HG03354 (cell line): ENCODE results near the gene FSIP1.

Experiments used
- ATAC-seq: cut with Tn5 transposase; IDR thresholded peaks from one replicate; pipeline ENCODE4 v1.9.1; 2021; ENCODE audit warnings: mild to moderate bottlenecking; ENCODE audit not compliant: unreplicated experiment, poor library complexity, severe bottlenecking

FSIP1 gene

GRCh38 chr15:39770748-39771689 lies 11.6 kb downstream of the FSIP1 start:
- no peak for ATAC-seq

DNA sequence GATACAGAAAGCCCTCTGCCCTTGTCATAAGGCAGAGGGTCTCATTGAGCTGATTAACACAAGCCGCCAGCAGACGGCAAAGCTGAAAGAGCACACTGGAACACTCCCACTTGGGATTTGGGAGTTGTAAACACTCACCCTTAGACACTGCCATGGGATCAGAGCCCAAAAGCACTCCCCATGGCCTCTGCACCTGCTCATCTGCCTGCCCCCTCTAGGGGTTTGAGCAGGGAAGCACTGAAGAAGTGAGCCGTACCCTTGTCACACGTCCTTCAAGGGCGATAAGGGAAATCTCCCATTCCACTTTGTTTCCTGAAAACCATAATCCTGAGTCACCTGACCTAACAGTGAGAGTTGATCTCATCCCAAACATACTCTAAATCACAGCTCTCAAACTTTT lies 14.7 kb downstream of the FSIP1 start:
- ATAC-seq, result no peak

GRCh38 chr15:39761006-39761405 lies 21.6 kb downstream of the FSIP1 start:
- ATAC-seq, result no peak

DNA sequence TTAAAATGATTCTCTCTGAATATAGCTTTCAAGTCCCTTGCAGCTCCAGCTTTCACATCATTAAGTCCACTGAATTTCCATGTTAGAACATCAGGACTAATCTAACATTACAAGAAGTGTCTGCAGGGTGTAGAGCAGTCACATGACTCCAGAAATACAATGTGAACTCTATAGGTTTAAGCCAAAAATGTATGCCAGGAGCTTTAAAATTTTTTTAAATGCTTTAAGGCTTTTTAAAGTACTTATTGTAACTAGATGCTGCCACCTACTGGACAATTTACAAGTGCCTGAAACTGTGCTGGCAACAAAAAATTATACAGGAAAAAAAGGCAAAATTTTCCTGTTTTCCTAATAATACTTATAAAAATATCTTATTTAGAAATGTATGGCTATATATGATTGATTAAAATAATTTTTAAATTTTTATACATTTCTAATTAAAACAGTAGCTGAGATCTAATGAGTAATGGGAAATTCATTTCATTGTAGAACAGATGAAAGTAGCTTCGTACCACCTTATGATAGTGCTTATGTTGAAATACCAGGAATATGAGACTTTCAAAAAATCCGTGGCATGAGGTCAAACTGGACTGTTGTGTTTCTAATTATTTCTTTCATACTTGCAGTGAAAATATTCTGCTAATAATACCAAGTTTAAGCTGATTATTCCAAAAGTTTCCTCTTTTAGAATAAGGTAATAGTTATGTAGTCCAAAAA lies 25.7 kb downstream of the FSIP1 start:
- ATAC-seq, result no peak

DNA sequence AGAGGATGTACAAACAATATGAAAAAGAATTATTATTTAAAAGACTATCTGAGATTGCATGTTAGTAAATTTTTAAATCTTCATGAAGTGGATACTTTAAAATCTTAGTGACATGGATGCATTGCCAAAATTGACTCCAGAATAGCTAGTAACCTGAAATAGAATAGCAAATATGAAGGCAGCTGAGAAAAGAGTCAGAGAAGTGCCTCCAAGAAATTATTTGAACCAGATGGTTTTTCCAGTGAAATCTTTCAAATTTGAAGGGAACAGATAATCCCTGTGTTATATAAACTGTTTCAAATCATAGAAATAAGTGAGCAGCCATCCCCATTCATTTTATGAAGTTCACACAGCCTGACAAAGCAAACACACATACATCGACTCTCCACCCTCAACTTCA lies 29.6 kb downstream of the FSIP1 start:
- ATAC-seq, result no peak

DNA sequence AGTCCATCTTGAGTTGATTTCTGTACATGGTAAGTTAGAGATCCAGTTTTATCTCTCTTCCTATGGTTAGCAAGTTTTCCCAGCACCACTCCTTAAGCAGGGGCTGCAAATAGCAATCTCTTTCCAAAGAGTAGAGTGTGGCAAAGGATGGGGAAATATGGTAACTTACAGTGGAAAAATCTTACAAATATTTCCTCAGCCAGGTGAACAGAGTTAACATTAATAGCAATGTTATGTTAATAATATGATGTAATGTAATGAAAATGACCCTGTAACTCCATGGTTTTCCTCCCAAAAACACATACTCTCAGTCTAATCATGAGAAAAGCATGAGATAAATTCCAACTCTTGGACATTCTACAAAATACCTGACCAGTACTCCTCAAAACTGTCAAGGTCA lies 30.4 kb downstream of the FSIP1 start:
- no peak for ATAC-seq

- ATAC-seq, result no peak
These were observed 34.4 kb downstream of the FSIP1 start for GRCh38 chr15:39748276-39748675.

- ATAC-seq, result no peak
These were observed 35.3 kb downstream of the FSIP1 start for GRCh38 chr15:39747326-39747725.

DNA sequence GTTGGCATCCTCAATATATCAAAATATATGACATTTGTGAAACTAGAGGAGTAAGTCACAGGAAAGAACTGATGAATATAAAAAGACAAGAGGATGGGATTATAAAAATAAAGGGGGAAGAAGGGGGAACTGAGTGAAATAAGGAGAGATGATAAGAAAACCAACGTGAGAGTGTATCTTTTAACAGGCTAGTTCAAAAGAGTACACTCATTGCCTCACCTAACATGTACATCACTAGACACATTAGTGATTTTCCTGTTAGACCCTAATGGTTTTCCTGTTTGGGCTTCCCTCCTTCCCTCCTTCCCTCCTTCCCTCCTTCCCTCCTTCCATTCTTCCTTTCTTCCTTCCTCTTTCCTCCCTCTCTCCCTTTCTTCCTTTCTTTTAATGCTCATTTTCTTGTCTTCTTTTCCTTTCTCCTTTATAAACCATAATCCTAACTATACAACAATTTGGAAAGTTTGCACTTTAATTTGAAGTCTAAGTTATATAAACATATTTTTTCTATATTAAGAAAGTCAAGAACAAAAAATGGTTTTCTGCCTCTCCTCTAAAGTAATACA lies 35.8 kb downstream of the FSIP1 start:
- no peak for ATAC-seq

GRCh38 chr15:39746176-39746575 lies 36.5 kb downstream of the FSIP1 start:
- no peak for ATAC-seq

DNA sequence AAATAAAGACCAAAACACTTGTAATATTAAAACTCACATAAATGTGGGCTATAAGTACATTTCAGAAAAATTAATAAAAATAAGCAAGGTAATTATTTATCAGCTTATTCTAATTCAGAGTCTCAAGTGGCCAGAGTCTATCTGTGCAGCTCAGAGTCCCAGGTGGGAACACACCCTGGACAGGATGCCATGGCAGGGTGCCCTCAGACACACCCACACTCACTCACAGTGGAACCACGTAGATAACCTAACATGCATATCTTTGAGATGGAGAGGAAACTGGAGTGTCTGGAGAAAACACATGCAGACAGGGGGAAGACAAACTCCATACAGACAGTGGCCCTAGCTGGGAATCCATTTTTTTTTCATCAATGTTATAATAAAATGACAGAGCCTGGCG lies 37.2 kb downstream of the FSIP1 start:
- no peak for ATAC-seq

DNA sequence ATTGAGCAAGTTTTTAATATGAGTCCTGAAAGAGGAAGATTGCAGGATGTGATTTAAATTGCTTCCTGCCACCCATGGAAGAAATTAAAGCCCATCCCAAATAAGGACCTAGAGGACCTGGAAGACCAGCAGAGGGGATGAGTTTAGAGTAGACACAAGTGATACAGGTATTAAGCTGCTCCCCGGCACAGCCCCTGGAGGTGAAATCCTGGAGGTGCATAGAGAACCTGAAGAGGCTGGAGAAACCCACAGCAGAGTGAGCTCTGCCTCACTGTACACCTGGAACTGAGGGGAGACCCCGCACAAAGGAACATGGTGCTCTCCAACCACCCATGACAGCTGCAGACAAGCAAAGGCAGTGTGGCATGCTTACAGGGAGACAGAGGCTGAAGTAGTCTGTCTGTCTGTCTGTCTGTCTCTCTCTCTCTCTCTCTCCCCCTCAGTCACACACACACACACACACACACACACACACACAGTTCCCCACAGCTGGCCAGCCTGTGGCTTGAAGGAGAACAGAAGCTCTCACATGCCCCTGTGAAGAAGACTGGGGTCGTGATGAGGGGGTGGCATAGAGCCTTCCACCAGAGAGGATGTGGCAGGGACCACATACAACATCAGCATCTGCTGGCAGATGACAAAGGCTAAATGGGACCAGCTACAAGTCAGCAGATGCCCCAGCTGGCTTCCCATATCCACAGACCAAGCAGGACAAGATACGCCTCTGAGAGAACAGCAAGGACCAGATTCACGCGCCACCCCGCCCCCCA lies 38.1 kb downstream of the FSIP1 start:
- no peak for ATAC-seq

DNA sequence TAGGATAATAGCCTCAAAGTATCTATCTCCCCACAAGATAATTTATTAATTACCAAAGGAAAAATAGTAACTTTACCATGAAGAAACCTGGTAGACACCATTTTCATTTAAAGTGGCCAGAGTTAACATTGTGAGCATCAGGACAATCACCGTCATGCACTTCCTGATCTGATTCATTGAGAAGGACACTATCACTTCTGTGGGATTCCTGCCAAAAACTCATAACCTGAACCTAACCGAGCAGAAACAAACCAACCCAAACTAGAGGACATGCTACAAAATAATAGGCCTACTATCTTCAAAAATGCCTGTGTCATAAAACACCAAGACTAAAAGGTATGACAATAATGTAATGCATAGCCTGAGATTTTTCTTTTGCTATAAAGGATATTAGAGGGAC lies 39.0 kb downstream of the FSIP1 start:
- ATAC-seq, result no peak

GRCh38 chr15:39741258-39741657 lies 41.4 kb downstream of the FSIP1 start:
- no peak for ATAC-seq

- no peak for ATAC-seq
These were observed 43.6 kb downstream of the FSIP1 start for GRCh38 chr15:39738998-39739397.

DNA sequence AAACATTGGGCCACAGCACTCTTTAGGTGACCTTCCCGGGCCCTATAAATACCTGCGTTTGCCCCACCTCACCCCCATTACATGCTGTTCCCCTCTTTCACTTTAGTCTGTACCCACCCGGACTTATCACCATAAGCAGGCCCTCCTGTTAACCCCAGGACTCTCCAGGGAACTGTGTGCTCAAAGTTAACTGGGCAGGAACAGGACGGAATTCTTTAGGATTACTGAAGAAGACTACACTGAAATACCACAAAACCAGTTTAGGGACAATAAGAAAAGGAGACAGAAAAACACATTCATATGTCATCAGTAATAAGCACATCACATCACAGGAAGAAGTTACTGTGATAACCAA lies 45.5 kb downstream of the FSIP1 start:
- no peak for ATAC-seq

GRCh38 chr15:39736412-39737195 lies 46.0 kb downstream of the FSIP1 start:
- ATAC-seq, result no peak

GRCh38 chr15:39735120-39735717 lies 47.4 kb downstream of the FSIP1 start:
- ATAC-seq, result no peak

- ATAC-seq, result no peak
These were observed 51.4 kb downstream of the FSIP1 start for GRCh38 chr15:39731266-39731665.
